ENCODE data around the gene ITGA1. TPM values are rescaled to one million over a fixed set of nuclear protein-coding genes. Genes with fewer than 3 reads are reported as not detected.

ITGA1 gene
- polyA plus RNA-seq, 1 experiment = 148 TPM

DNA sequence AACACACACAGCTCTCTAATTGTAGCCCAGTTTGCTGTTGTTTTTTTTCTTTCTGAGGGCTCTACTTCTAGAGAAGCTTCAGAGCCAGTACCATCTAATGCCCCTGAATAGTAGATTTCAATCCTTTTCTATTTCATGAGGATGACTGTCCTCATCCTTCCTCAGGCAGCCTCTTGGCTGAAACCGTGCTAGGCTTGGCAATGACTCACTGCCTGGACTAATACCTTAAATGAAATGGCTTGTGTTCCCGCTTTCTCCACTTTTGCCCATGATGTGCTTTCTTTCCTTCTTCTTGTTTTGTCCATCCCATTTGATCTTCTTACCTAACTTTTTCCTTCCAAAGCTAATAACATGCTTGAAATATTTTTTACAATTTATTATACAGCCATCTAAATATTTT is 80.1 kb downstream of the ITGA1 start:
- Histone ChIP-seq H3K27me3 (ENCODE audit: control insufficient read depth, insufficient read depth, low read length) (no peaks in the 10 kb centered on the region), H3K4me3 (ENCODE audit: low read depth, low read length) (no peak overlapping the region), H3K9me3 (ENCODE audit: control insufficient read depth, insufficient read depth, low read length) (no peaks in the 10 kb centered on the region), H3K27ac (ENCODE audit: low read depth, low read length) (no peak overlapping the region)
- CTCF ChIA-PET = no interaction called here
- TF ChIP-seq, protein P1, sequence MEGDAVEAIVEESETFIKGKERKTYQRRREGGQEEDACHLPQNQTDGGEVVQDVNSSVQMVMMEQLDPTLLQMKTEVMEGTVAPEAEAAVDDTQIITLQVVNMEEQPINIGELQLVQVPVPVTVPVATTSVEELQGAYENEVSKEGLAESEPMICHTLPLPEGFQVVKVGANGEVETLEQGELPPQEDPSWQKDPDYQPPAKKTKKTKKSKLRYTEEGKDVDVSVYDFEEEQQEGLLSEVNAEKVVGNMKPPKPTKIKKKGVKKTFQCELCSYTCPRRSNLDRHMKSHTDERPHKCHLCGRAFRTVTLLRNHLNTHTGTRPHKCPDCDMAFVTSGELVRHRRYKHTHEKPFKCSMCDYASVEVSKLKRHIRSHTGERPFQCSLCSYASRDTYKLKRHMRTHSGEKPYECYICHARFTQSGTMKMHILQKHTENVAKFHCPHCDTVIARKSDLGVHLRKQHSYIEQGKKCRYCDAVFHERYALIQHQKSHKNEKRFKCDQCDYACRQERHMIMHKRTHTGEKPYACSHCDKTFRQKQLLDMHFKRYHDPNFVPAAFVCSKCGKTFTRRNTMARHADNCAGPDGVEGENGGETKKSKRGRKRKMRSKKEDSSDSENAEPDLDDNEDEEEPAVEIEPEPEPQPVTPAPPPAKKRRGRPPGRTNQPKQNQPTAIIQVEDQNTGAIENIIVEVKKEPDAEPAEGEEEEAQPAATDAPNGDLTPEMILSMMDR (IDR thresholded peaks at IDR 0.05; ENCODE audit: low read depth, low read length) = no peak
- POLR2A ChIA-PET = interaction anchor here (1.1 kb wide), 1 partner anchor 58 kb away, joined by 3 read pairs; no protein-coding TSS in a partner anchor
- DNase-seq (ENCODE audit: low read depth, low spot score) = no peak

DNA sequence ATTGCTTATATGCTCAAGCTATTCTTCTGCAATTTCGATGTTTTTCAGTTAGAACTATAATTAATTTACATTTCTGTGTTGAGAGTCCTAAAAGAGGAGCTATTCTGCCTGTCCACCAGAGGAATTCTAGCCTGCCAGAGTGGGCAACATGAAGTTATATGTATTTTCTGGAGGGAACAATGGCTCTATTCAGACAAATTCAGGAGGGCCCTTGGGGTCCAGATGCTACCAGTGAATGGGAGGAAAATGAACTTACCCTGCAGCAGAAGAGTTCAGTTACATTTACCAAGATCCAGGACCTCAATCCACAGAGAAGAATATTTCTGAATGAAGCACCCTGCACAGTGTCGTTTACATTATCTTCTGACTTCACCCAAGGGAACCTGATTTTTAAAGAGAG is 80.7 kb downstream of the ITGA1 start:
- TF ChIP-seq, protein P1 (IDR thresholded peaks at IDR 0.05; ENCODE audit: low read depth, low read length) = no peak
- no peak overlapping the region for H3K27ac ChIP-seq (ENCODE audit: low read depth, low read length)
- ChIA-PET CTCF (interaction anchor here (0.6 to 1.1 kb wide), 2 partner anchors 10 to 1892 kb away, joined by 3 to 4 read pairs; no protein-coding TSS in a partner anchor), POLR2A (no interaction called here)
- H3K9me3 ChIP-seq (ENCODE audit: control insufficient read depth, insufficient read depth, low read length) = no peaks in the 10 kb centered on the region
- no peak for DNase-seq (ENCODE audit: low read depth, low spot score)
- no peaks in the 10 kb centered on the region for H3K27me3 ChIP-seq (ENCODE audit: control insufficient read depth, insufficient read depth, low read length)
- H3K4me3 ChIP-seq (ENCODE audit: low read depth, low read length) = no peak overlapping the region

GRCh38 chr5:52869391-52869790 is 81.7 kb downstream of the ITGA1 start:
- Histone ChIP-seq H3K27ac (ENCODE audit: low read depth, low read length) (no peak overlapping the region), H3K4me3 (ENCODE audit: low read depth, low read length) (no peak overlapping the region), H3K9me3 (ENCODE audit: control insufficient read depth, insufficient read depth, low read length) (no peaks in the 10 kb centered on the region), H3K27me3 (ENCODE audit: control insufficient read depth, insufficient read depth, low read length) (no peaks in the 10 kb centered on the region)
- POLR2A ChIA-PET = no interaction called here
- DNase-seq (ENCODE audit: low read depth, low spot score) = no peak
- TF ChIP-seq, protein P1 (IDR thresholded peaks at IDR 0.05; ENCODE audit: low read depth, low read length) = no peak
- CTCF ChIA-PET = no interaction called here

- CTCF ChIA-PET = no interaction called here
- Histone ChIP-seq H3K27ac (ENCODE audit: low read depth, low read length) (no peak overlapping the region), H3K9me3 (ENCODE audit: control insufficient read depth, insufficient read depth, low read length) (no peaks in the 10 kb centered on the region), H3K4me3 (ENCODE audit: low read depth, low read length) (no peak overlapping the region), H3K27me3 (ENCODE audit: control insufficient read depth, insufficient read depth, low read length) (no peaks in the 10 kb centered on the region)
- no peak for DNase-seq (ENCODE audit: low read depth, low spot score)
- POLR2A ChIA-PET = no interaction called here
- TF ChIP-seq, protein P1 (IDR thresholded peaks at IDR 0.05; ENCODE audit: low read depth, low read length) = no peak
Observed at GRCh38 chr5:52870448-52870847, 82.7 kb downstream of the ITGA1 start.

GRCh38 chr5:52875827-52876226 is 88.1 kb downstream of the ITGA1 start:
- TF ChIP-seq, protein P1 (IDR thresholded peaks at IDR 0.05; ENCODE audit: low read depth, low read length) = no peak
- CTCF ChIA-PET = interaction anchor here (1.0 kb wide), 1 partner anchor 183 kb away, joined by 3 read pairs; no protein-coding TSS in a partner anchor
- POLR2A ChIA-PET = no interaction called here
- Histone ChIP-seq H3K4me3 (ENCODE audit: low read depth, low read length) (no peak overlapping the region), H3K27ac (ENCODE audit: low read depth, low read length) (no peak overlapping the region), H3K9me3 (ENCODE audit: control insufficient read depth, insufficient read depth, low read length) (no peaks in the 10 kb centered on the region), H3K27me3 (ENCODE audit: control insufficient read depth, insufficient read depth, low read length) (no peaks in the 10 kb centered on the region)
- no peak for DNase-seq (ENCODE audit: low read depth, low spot score)
